Measurements from ENCODE around the gene PROM1. TPM values are rescaled to one million over a fixed set of nuclear protein-coding genes. Genes with fewer than 3 reads are reported as not detected.

The PROM1 gene
- total RNA-seq, 2 experiments from 2014 or later = not detected

DNA sequence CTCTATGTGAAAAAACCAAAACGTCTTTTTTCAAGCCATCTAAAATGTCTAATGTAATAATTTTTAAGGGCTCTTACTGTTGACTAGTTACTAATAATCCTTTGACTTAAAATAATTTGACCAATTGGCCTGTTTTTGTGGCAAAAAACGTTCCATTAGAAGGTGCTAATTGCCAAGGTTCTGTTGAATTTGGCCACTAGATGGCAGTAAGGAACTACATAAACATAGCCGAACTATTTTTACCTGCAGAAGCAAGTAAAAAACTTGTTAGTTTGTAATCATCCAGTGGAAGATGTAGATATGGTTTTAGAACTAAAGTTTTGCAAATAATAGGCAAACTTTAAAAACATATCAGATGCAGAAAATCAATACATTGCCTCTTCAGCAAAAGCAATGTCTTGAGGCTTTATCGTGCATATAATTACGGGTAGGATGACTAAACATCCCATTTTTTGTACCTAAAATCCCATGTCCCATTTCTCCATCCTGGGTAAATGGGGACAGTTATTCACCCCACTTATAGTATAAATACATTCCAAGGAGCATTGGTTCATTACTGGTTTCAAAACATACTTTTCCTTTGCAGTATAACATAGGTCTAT, 57.6 kb downstream of the PROM1 start:
- no peaks in the 10 kb centered on the region for H3K9me2 ChIP-seq (ENCODE audit: insufficient read depth, low read length)
- H3K27ac ChIP-seq (ENCODE audit: low read depth, low read length, poor library complexity, severe bottlenecking) = no peak overlapping the region
- H3K4me2 ChIP-seq (ENCODE audit: low read length) = no peak overlapping the region
- H3K4me3 ChIP-seq (ENCODE audit: low read depth, low read length, poor library complexity, severe bottlenecking) = no peak overlapping the region
- H3K4me1 ChIP-seq (ENCODE audit: insufficient read depth, low read length, poor library complexity, severe bottlenecking) = no peaks in the 10 kb centered on the region
- peak; percentile 80 for DNase-seq (ENCODE audit: low spot score)
- no TSS peak for BruUV-seq (replicated peaks)
- no peak overlapping the region for H2AFZ ChIP-seq (ENCODE audit: low read length)
- H3K79me2 ChIP-seq (ENCODE audit: insufficient read depth, low read depth, low read length) = no peaks in the 10 kb centered on the region
- no peaks in the 10 kb centered on the region for H3K9me3 ChIP-seq (ENCODE audit: low read length)
- CTCF ChIA-PET (ENCODE audit: unreplicated experiment) = no interaction called here
- H3K36me3 ChIP-seq (ENCODE audit: insufficient read depth, low read length) = no peaks in the 10 kb centered on the region
- H4K20me1 ChIP-seq (ENCODE audit: insufficient read depth, low read length) = no peaks in the 10 kb centered on the region
- intact Hi-C loops (cut with micrococcal nuclease; ENCODE audit: unreplicated experiment) = loop anchor here (1.0 to 5.0 kb wide), 3 partner anchors 179 to 416 kb away; no protein-coding TSS in a partner anchor
- TF ChIP-seq, protein P1, sequence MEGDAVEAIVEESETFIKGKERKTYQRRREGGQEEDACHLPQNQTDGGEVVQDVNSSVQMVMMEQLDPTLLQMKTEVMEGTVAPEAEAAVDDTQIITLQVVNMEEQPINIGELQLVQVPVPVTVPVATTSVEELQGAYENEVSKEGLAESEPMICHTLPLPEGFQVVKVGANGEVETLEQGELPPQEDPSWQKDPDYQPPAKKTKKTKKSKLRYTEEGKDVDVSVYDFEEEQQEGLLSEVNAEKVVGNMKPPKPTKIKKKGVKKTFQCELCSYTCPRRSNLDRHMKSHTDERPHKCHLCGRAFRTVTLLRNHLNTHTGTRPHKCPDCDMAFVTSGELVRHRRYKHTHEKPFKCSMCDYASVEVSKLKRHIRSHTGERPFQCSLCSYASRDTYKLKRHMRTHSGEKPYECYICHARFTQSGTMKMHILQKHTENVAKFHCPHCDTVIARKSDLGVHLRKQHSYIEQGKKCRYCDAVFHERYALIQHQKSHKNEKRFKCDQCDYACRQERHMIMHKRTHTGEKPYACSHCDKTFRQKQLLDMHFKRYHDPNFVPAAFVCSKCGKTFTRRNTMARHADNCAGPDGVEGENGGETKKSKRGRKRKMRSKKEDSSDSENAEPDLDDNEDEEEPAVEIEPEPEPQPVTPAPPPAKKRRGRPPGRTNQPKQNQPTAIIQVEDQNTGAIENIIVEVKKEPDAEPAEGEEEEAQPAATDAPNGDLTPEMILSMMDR (conservative IDR thresholded peaks at IDR 0.05; ENCODE audit: low read length) = peak; percentile 99
- no peak for TF ChIP-seq EZH2phosphoT487 (IDR thresholded peaks at IDR 0.05; ENCODE audit: borderline replicate concordance, low read depth, low read length)
- POLR2A ChIA-PET = no interaction called here

DNA sequence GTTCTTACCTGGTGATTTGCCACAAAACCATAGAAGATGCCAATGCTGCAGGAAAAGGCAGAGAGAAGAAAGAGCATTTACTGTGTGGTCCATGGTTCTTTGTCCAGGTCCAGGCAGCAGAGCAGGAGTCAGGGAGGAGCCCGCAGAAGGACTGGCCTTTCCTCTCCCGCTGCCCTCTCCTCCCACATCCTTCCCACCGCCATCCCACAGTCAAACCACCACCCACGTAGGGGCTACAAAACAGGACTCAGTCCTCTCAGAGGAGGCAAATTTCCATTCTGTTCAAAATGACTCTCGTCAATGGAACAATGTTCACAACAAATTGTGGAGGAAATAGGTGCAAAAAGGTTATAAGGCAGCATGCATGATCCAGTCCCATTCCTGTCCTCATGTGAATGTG, 58.6 kb downstream of the PROM1 start:
- BruUV-seq (replicated peaks) = no TSS peak
- no peak for TF ChIP-seq EZH2phosphoT487 (IDR thresholded peaks at IDR 0.05; ENCODE audit: borderline replicate concordance, low read depth, low read length)
- TF ChIP-seq, protein P1 (conservative IDR thresholded peaks at IDR 0.05; ENCODE audit: low read length) = no peak
- Histone ChIP-seq H3K4me1 (ENCODE audit: insufficient read depth, low read length, poor library complexity, severe bottlenecking) (no peaks in the 10 kb centered on the region), H3K79me2 (ENCODE audit: insufficient read depth, low read depth, low read length) (no peaks in the 10 kb centered on the region), H3K9me2 (ENCODE audit: insufficient read depth, low read length) (no peaks in the 10 kb centered on the region), H3K36me3 (ENCODE audit: insufficient read depth, low read length) (no peaks in the 10 kb centered on the region), H3K9me3 (ENCODE audit: low read length) (no peaks in the 10 kb centered on the region), H2AFZ (ENCODE audit: low read length) (no peak overlapping the region), H3K4me3 (ENCODE audit: low read depth, low read length, poor library complexity, severe bottlenecking) (no peak overlapping the region), H4K20me1 (ENCODE audit: insufficient read depth, low read length) (no peaks in the 10 kb centered on the region), H3K4me2 (ENCODE audit: low read length) (no peak overlapping the region), H3K27ac (ENCODE audit: low read depth, low read length, poor library complexity, severe bottlenecking) (no peak overlapping the region)
- intact Hi-C loops (cut with micrococcal nuclease; ENCODE audit: unreplicated experiment) = loop anchor here (5.0 kb wide), 1 partner anchor 417 kb away; no protein-coding TSS in a partner anchor
- ChIA-PET CTCF (ENCODE audit: unreplicated experiment) (no interaction called here), POLR2A (no interaction called here)
- DNase-seq (ENCODE audit: low spot score) = no peak

DNA sequence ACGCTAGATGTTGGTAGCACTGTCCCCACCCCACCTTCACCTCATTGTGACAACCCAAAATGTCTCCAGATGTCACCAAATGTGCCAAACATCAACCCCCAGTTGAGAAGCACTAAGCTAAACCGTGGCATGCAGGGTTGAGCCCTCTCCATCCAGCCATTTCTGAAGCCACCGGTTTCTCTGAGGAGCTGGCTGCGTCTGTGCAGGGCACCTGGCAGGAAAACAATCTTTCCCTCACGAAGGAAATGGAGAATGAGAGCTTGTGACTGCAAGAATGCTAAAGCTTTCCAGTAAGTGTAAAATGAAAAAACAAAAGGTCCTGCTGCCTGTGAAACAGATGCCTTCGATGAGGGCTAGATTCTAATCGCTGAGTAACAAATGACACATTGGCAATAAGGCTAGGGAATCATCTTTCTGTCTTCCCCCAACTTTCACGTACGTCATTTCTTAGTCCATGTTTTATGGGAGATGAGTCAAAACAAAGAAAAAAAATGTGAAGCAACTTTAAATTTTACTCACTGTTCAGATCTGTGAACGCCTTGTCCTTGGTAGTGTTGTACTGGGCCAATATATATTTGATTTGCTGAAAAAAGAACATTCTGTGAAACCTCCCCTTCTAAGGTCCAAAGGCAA, 59.9 kb downstream of the PROM1 start:
- TF ChIP-seq, protein P1 (conservative IDR thresholded peaks at IDR 0.05; ENCODE audit: low read length) = no peak
- TF ChIP-seq EZH2phosphoT487 (IDR thresholded peaks at IDR 0.05; ENCODE audit: borderline replicate concordance, low read depth, low read length) = no peak

More for the DNA sequence above, 59.9 kb downstream of the PROM1 start:
- no peaks in the 10 kb centered on the region for H3K9me3 ChIP-seq (ENCODE audit: low read length)
- BruUV-seq (replicated peaks) = no TSS peak
- no peak overlapping the region for H3K4me3 ChIP-seq (ENCODE audit: low read depth, low read length, poor library complexity, severe bottlenecking)
- POLR2A ChIA-PET = no interaction called here
- H3K27ac ChIP-seq (ENCODE audit: low read depth, low read length, poor library complexity, severe bottlenecking) = no peak overlapping the region
- no peaks in the 10 kb centered on the region for H3K79me2 ChIP-seq (ENCODE audit: insufficient read depth, low read depth, low read length)
- no peaks in the 10 kb centered on the region for H3K36me3 ChIP-seq (ENCODE audit: insufficient read depth, low read length)
- no peaks in the 10 kb centered on the region for H4K20me1 ChIP-seq (ENCODE audit: insufficient read depth, low read length)
- H2AFZ ChIP-seq (ENCODE audit: low read length) = no peak overlapping the region
- H3K4me1 ChIP-seq (ENCODE audit: insufficient read depth, low read length, poor library complexity, severe bottlenecking) = no peaks in the 10 kb centered on the region
- no peaks in the 10 kb centered on the region for H3K9me2 ChIP-seq (ENCODE audit: insufficient read depth, low read length)
- no peak for DNase-seq (ENCODE audit: low spot score)
- intact Hi-C loops (cut with micrococcal nuclease; ENCODE audit: unreplicated experiment) = no loop called here
- H3K4me2 ChIP-seq (ENCODE audit: low read length) = no peak overlapping the region
- CTCF ChIA-PET (ENCODE audit: unreplicated experiment) = no interaction called here

Measured in OCI-LY7 (cell line).